Activated CD4-positive, alpha-beta T cell treated with anti-CD3 and anti-CD28 coated beads, Interleukin-2, amount 50 U/mL, for 4 hours (primary cell): ENCODE measurements around the gene GPC6.
"Not testable (repeated sequence)": the region's sequence is repeated elsewhere in the genome, so short reads cannot be mapped to it uniquely, and the experiment has no call there.

ENCODE experiments used
- DNase-seq, 2 experiments: peaks; one replicate each; pipeline ENCODE4 v3.0.0-alpha.2; 2020

Gene GPC6

DNA sequence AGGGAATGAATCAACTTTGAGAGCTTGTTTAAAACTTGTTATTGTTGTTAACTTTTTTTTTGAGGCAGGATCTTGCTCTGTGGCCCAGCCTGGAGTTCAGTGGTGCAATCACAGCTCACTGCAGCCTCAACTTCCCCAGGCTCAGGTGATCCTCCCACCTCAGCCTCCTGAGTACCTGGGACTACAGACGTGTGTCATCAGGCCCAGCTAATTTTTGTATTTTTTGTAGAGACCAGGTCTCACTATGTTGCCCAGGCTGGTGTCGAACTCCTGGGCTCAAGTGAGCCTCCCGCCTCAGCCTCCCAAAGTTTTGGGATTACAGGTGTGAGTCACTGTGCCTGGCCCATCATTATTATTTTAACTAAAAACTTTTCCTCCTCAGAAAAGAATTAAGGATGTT is 1117.1 kb downstream of the GPC6 start:
- not testable (repeated sequence) for DNase-seq

DNA sequence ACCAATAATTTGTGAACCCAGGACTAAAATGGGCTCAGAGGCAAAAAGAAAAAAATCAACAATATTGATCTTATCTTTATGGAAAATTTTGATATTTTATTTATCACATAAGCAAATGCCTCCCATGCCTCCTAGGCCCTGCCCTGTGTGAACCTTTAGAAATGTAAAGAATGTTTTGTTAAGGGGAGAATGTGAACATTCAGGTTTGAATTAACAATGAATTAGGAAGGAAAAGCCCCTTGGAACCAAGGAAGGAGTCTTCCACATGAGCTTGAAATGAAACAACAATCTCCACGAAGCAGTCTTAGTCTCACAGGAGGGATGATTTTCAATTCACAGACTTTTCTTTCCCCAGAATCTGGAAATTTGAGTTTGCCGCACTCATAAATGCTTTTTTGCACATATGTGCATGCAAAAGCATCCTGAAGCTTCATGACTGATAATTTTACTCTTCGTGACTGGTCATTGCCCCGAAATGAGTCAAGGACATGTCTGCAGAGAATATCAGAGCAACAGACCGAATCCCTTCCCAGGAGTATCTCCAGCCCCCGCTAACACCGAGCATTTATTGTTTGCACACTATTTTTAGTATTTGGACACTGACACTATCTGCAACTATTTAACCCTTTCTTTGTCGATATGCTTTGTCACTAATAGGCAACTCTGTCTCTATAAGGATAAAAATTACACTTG is 1117.7 kb downstream of the GPC6 start:
- no peak for DNase-seq

DNA sequence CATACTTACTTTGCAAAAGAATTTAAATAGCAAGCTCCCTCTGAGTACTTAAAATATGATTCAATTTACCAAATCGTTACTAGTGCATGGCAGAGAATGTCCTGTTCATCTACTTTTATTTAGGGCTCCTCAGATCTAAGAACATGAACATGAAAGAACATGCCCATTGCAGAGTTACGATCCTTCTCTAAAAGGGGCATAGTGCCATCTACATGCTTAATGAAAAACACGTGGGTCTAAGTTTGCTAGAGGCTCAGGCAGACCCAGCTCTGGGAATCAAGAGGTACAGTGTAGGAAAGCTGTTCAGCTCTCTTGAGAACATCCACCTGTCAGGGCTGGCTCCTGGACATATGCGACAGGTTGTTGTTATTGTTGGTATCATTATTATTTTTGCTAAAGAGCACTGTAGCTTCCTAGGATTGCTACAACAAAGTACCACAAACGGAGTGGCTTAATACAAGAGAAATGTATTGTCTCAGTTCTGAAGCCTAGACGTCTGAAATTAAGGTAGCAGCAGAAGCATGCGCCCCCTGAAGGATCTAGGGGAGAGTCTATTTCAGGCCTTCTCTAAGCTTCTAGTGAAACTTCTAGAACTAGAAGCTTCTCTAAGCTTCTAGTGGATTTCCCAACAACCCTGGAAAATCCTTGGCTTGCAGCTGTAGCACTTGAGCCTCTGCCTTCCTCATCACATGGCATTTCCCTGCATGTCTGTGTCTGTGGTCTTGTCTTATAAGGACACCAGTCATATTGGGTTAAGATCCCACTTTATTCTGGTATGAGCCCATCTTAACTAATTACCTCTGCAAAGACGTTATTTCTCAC is 1119.0 kb downstream of the GPC6 start:
- no peak for DNase-seq

DNA sequence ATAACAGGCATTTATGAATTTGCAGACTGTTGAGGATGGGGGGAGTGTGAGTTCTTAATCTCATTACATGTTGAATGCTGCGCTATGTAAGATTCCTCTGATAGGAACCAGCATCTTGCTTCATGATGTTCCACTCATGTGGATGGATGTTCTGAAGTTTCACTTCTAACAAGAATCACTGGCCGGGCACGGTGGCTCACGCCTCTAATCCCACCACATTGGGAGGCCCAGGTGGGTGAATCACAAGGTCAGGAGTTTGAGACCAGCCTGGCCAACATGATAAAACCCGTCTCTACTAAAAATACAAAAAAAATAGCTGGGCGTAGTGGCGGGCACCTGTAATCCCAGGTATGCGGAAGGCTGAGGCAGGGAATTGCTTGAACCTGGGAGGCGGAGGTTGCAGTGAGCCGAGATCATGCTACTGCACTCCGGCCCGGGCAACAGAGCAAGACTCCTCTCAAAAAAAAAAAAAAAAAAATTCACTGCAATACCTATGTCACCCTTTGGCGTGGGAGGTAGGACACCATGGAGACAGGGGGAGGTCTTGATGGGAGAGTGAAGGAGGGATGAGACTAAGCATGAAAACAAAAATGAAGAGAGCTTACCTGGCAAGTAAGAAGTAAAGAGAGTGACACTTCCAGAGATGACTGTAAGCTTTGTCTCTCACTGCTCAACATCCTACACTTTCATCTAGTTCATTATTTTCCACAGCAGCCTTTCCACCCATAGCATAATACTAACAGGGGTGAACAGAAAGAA is 1119.8 kb downstream of the GPC6 start:
- no peak for DNase-seq

DNA sequence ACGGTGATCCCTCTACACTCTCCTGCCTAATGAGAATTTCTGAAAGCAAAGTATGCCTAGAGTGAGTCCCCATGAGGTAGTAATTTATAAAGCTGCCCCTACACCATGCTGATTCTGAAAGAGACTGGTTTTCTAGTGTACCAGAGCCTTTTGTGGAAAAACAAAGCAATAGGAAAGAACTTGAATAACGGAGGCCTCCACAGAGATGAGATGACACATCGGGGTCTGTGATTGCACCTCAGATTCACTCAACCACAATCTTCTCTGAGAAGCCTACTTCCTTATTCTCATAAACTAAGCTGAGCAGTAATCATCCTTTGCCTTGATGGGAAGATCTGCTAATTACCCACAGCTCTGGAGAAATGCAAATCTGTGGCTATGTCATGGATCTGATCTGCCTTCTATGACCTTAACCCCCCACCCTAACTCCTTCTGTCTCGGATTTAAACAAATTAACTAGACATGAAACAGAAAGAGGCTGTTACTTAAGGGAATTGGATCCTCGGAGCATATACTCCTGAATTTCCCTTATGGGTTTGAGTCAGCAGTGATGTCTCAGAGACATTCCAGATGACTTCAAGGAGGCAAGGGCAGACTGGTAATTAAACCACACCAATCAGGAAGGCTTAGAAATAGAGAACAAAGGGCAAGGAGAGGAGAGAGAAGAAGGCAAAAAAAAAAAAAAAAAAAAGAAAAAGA is 1124.8 kb downstream of the GPC6 start:
- DNase-seq, result no peak

DNA sequence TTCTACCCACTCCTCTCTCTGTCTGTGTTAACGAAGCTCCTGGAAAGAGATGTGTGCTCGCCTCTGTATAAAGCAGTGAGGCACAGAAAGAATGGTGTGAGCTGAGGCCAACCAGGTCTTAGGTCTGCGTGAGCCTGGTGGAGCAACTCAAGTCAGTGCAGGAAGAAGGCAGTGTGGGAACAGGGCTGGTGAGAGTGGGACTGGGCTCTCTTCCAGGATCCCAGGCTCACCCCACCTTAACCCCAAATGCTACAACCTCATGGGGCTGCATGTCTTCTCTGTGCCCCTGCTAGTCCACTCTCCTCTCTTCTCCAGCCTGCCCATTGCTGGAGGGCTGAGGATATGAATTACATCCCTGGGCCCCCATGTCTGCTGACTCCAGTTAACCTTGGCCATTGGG is 1125.5 kb downstream of the GPC6 start:
- no peak for DNase-seq

DNA sequence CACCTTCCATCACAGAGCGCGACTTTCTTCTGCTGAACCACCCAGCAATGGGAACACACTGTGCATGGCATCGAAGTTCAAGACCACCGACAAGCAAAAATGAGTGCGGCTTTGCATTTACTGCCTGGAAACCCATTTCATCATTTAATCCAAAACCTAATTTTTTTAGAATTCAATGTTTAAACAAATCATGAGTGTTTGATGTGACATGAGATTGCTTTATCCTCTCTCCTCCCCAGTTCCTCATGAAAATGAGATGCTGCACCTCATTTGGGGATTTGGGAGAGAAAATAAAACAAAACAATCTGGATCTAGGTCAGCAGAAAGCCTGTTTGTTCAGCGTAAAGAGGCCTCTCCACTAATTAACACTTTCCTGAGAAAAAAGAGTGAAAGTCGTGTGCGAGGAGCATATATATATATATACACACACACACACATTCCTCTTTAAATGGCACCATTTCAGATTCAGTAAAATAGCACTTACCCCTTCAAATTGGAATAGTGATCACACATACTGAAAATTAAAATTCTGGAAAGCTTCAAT is 1126.6 kb downstream of the GPC6 start:
- DNase-seq, result no peak

DNA sequence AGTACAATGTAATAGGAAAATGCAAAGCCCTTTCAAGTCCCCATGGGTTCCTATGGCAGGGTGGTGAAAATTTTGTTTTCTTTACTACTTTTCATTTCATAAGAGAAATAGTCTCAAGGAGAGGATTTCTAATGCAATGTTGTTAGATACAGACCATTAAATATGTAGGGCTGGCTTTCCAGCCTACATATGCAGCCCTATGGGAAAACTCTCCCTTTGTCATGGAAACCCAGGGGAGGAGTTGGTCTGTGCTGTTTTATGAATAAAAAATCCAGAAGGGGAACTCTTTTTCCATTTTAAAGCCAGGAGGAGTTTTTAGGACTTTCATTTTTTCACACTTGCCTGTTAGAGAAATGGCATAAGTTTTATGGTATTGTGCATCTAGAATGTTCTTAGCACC is 1133.3 kb downstream of the GPC6 start:
- no peak for DNase-seq

DNA sequence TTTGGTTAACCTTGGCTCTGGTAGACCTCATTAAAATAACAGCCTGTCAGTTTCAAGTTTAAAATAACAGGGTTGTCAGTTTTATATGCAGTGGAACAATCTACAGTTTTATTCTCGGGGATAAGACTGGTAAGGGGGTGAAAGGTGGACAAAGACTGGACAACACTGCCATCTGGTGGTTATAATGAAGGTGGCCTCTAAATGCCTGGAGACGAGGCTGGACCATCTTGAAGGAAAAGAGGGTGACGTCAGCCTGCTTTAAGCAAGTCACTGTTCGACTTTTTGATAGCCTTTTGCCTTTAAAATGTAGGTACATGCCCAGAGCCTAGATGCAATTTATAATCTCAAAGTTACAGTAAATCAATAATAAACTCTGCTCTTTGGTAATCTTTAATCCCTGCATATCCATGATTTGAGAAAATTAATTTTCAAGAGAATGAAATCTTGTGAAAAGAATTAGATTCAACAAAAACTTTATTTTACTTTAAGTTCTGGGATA is 1135.9 kb downstream of the GPC6 start:
- peak; percentile 55 to 57 for DNase-seq

DNA sequence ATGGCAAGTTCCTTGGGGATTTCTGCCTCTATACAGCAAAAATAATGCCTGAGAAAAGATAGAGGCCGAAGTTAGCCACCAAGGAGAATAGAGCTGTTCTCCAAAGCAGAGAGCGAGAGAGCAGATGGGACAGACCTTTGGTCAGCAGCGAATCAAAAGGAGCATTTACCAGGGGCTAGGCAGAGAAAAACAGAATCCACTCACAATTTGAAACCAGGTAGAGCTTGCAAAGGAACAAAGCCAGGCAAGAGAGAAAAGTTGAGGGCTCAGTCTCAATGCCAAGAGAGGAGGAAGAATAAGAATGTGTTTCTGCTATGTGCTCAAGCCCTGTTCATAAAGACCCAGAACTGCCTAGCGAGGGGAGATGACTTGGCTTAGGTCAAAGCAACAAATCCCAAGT is 1140.1 kb downstream of the GPC6 start:
- no peak for DNase-seq

DNA sequence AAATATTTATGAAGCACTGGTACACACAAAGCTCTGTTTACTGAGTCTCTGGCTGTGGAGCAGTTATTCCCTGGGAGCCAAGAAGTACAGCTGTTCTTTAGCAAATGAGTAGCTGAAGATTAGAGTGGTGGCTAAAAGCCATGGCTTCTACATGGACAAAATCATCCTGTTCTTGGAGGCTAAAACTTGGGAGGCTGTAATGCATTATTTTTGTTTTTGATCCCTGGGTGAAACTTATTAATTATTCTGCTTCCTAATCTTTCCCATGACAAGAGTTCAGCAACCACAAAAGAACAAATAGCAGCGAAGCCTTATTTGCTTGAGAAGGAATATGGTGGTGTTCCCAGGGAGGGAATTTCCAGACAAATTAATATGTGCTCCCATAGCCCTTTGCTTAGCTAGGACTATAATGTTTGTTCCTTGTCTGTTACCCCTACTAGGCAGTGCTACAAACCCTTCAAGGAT is 1143.4 kb downstream of the GPC6 start:
- DNase-seq, result no peak

DNA sequence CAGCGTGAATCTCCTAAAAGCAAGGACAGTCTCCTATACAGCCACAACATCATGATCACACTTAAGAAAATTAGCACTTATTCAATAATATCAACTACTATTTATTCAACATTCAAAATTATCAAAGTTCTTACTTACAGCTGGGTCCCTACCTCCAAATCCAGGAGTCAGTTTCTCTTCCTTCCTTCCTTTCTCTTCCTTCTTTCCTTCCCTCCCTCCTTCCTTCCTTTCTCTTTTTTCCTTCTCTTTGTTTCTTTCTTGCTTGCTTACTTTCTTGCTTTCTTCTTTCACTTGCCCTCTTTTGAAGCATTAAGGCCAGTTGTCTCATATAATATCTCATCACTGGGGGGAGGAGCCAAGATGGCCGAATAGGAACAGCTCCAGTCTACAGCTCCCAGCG is 1145.2 kb downstream of the GPC6 start:
- DNase-seq, result no peak

DNA sequence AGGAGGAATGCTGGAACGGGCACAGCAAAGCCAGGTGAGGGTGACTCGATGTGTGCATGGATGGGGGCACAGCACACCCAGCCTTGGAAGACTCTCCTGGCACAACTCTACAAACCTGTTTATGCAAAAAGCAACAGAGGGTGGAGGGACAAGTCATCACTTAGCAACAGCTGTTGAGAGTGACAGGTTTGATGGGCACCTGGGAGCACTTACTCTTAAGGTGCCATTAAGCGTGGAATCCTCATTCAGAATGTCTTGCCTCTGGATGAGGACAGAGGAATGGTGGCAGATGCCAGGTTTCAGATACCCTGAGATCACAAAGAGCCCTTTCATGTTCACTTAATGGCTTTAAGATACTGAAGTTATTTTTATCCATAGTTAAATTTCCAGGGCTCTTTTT is 1155.9 kb downstream of the GPC6 start:
- no peak for DNase-seq

DNA sequence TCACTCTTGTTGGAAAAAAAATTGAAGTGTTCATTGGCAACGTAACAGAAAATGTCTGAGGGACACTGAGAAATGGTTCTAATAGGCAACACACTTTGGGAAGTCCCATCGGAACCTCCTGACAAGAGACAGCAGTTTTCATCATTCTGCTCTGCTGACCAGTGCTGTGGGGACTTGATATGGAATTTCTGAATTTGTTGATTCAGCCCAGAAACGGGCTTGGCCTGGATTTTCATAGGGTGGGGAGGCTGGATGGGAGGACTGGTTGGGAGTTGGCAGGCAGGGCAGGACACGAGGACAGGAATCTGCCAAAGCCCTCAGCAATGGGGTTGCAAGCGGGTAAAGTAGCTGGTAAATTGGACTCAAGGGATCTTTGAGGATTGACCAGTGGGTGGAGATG is 1156.4 kb downstream of the GPC6 start:
- DNase-seq, result no peak

DNA sequence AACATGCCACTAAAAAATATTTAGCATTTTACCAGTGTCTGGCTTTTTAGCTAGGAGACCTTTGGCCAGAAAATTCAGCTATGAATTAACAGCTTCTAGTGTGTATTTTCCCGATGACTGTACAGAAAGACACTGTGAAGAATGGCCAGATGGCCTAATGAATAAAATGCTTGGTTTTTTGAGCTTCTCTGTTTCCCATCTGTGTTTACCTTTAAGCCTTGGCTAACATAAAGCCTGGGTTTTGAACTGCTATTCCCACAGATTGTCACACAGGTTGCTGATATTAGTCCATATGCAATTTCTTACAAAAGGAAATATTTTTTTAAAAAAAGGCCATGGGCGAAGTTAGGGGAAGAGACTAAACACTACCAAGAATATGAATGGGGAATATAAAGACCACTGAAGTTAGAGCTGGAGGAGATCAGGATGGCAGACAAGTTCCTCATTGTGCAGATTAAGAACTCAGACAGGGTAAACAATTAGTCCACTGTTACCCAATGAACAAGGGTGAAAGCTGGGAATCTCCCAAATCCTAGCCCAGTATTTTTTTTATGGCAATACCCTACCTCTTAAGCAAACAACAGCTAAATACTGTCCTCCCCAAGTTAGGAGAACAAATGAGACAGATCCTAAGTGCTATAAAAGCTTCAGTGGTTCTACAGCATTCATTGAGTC is 1157.8 kb downstream of the GPC6 start:
- DNase-seq, result no peak

DNA sequence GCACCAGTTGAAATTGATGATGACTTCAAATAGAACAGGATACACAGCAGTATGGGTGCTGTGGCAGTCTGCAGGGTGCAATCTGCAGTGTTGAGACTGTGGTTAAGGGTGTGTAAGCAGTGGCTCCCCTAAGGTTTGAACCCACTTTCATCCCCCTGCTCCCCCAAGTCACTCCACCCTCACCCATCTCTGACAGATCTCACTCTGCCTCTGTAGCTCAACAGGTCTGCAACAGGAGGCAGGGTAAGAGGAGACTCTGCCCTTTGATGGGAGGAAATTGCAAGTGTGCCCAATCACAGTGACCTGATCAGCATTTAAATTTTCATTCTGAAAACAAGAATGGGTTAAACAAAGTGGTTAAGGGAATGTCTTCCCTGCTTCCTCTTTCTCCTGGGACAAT is 1160.4 kb downstream of the GPC6 start:
- no peak for DNase-seq

DNA sequence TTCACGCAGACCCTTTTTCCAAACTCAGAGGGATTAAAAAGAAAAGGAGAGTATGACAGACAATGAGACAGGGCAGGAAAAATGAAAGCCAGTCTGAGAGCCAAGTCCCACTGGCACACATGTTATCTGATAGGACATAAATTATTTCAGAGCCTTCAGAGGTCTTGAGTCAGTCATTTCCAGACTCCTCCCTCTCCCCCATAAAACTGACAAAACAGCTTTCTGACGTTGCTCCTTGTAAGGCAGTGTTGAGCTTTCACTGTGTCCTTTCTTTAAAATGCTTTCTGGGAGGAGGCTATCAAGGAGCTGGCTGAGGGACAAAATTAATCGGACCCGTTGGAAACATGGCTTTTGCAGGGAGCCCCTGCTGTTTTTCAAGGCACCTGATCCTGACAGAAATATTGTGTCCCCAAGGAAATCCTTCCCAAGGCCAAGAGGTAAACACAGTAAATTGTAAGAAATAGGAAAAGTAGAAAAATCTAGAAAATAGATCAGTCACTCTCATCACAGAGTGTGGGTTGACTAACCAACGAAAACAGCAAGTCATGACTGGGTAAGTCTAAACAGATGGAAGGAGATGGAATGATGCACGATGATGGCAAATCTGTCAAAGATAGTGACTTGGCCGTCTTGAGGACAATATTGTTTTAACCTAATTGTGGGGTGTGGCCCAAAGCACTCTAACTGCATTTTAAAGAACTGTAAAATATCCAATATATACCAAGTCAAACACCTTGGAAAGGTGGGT is 1163.2 kb downstream of the GPC6 start:
- DNase-seq, result no peak

DNA sequence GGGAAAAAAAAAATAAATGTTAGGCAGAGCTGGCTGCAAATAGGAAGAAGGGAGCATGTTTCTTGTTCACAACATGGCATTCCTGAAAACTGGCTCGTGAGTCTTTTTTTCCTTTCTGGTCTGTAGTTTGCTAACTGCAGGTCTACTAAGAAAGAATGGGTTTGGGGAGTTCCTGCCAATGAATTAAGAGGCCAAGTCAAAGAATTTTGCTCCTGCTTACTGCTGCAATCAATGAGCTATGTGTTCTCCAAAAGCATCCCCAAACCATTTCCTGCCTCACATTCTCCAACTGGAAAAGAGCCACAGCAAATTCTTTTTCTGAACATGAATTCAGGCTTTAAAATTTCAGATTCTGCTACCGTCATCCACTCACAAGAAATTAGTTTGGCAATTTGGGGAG is 1164.3 kb downstream of the GPC6 start:
- no peak for DNase-seq

DNA sequence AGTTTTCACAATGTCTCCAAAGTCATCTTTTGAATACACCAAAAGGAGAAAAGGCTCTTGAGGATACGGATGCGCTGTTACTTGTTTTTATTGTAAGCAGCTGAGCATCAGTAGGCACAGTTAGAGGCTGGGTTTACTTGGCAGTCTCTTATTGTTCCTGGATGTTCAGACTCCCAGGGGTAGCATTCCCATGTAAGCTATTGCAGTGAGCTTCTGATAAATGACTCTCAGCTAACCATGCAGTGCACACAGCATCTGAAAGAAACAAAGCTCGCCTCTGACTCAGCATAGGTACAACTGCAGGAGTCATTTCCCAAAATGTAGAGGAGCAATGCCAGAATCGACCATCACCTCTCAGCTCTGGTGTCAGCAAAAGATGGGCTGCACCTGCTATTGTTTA is 1168.1 kb downstream of the GPC6 start:
- no peak for DNase-seq

DNA sequence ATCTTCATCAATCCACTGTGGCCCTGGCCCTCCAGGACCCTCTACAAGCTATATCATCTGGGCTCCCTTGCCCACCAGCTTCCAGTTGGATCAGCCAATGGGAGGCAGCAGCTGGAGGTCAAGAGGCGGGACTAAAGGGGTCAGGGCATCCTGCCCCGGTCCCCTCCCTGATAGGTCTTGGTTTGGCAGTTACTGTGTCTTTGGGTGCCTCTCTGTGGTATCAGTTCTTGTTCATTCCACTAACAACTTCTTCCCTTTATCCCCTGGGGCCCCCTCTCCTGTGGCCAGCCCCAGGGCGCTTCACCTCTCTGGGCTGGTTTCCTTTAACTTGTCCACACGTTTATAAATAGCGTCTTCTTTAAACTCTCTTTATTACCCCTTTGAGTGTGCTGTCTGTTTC is 1169.3 kb downstream of the GPC6 start:
- no peak for DNase-seq

DNA sequence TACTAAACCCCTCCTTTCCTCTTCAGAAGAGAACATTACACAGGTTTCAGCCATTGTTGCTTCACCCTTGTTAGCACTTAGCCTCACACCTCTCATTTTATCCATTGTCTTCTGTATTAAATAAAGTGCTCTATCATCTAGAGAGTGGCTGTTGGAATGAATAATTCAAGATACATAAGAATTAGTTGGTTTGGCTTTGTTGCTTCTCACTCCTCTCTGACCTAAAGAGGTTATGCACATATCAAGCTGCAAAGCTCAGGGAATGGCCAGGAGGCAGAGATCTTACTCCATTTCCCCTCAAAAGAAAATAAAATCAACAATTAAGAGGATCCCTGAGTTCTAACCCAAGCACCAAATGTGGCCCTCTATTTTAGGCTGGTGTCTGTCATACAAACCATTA is 1173.2 kb downstream of the GPC6 start:
- DNase-seq, result no peak
